Activated CD8-positive, alpha-beta memory T cell treated with anti-CD3 and anti-CD28 coated beads, Interleukin-2, amount 50 U/mL, for 1 hour (primary cell): ENCODE results near the gene GLI1.
"Not testable (repeated sequence)": the region's sequence is repeated elsewhere in the genome, so short reads cannot be mapped to it uniquely, and the experiment has no call there.

Source experiments
- DNase-seq: peaks from one replicate; pipeline ENCODE4 v3.0.0-alpha.2; 2020; ENCODE audit errors: extremely low read depth

Gene GLI1

DNA sequence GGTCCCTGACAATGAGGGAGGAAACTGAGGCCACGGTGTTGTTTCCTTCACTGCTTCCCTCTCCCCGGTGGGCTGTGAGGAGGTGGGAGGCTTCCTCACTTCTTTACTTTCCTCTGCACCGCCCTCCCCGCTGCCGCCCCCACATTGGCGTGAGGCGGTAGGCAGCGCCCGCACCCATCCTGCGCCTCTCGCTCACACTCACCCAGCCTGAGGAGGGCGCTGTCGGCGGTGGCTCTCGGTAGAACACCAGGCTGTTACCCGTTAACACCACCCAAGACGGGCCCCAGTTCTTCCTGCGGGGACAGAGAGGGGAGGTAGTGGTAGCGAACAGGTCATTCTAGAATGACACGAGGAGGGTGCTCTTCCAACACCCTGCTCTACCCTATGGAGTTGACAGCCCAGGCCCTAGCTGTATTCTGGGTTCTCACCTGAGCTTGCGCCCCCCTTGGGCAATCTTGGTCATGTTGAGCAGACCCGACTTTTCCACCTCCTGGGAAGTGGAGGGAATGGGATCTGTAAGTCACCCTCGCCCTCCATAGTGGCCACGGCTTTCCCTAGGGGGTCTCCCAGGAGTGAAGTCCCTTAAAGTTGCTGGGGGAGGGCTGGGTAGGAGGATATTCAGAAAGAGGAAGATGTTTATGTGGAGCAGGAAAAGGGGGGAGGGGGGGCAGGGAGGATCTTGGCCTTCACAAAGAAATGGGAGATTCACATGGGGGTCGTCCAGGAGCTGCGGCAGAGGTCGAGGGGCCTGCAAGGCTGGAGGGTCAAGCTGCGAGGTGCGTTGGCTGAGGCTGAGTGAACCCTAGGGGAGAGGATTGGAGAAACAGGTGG, 16.8 kb downstream of the GLI1 start:
- DNase-seq = no peak

DNA sequence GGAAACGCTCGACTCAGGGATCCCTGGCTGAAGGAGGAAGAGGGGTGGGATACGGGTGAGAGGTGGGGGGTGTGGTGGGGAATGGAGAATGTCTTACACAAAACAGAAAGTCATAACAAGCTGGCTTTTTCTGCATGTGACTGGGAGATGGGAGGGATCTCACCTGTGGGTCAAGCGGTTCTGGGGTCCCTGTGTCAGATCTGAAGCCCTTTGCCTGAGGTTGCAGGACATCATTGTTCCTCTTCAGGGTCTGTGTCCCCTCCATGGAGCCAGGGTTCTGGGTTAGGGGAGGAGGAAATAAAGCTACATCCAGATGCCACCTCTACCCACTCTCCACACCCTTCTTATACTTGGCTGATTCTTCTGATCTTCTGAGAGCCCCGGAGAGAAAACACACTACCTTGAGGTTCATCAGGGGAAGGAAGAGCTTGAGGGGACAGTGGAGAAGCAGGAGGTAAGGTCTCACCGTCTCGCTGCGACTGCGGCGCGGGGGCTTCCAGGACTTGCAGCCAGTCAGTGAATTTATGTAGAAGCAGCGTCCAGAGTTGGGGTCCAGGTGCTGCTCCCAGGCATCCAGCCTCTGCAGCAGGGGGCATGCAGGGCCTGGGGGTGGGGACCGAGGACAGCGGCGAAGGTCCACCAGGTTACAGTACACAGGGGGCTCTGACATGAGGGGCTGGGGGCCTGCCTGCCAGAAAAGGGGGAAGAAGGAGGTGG, 17.6 kb downstream of the GLI1 start:
- no peak for DNase-seq

DNA sequence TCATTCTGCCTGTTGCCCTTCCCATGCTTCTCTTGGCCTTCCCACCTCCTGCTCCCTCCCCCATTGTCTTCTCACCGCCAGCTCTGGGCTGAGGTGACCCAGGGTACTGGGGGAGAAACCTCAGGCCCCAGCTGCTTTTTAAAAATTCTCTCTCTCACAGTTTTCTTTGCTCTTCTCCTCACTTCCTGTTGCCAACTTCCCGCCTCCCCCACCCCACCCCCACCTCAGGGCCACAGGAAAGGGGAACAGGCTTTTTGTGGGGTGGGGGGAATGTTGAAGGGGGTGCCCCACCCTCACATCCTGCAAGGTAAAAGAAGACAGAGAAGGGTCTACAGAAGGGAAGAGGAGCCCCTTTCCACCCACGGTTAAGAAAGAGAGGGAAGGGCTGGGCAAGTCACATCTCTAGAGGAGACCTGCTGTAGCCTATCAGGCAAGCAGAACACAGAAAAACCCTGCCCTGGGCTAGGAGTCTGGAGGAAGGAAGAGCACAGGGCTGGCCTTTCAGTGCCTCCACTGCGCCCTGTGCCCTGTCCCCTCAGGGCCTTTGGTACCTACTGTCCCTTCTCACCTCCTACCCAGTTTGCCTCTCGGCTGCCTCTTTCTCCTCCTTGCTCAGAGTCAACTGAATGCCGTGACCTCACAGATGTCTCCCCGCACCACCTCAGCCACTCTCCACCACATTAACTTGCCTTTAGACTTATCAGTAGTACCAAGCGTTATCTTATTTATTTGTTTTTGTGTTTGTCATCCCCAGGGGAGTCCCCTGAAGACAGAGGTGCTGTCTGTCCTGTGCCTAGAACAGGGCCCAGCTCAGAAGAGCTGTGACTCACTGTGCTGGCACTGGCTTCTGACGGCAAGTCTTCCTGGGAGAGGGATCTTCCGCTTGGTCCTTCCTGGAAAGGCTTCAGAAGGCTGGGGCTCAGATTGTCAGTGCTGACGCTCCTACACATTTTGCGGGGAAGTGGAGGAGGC, 18.4 kb downstream of the GLI1 start:
- DNase-seq = no peak

DNA sequence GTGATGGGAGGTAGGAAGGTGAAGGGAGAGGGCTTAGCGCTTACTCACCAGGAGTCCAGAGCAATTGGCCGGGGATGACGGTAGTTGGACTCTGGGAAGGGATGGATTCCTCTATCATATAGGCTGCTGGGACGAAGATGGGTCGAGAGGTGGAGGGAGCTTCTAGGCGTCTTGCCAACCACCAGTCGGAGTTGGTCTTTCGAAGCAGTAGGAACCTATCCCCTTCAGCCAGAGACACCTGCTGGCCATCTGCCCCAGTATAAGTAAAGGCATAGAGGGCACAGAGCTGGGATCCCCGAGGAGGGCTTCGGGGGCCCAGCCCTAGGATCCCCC, 19.4 kb downstream of the GLI1 start:
- no peak for DNase-seq

DNA sequence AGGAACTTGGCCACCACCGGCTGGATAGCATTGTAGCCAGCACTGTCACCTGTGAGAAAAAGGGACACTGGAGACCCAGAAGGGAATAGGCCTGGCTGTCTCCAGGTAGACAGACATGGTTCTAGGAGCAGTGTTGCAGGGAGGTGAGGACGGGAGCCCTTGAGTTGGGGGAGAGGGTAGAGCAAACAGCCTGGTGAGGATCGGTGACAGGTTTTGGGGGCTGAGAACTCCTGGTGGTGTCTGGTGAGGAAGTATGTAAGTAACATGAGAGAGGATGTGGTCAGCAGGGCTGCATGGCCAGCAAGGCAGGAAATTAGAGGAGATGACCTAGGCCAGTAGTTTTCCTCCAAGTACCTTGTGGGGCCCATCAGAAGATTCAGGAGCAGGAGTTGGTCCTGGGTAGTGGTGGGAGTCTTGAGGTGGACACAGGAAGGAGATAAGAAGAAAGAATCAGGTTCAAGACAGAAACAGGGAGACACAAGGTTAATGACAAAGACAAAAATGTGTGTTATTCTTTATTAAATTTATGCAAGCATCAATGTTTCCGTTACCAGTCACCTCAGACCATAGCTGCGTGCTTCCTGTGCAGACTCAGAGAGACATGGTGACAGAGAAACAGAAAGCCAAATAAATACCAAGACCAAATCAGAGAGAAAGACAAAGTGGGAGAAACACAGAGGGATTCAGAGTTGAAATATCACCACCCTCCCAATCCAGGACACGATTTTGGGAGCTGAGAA, 20.0 kb downstream of the GLI1 start, which contains the start of gene ARHGAP9:
Gene ARHGAP9 (minus strand): TSS at position 491 of the 740 bp plus-strand sequence. CDS start 460 bp downstream, at position 31.
- no peak for DNase-seq

DNA sequence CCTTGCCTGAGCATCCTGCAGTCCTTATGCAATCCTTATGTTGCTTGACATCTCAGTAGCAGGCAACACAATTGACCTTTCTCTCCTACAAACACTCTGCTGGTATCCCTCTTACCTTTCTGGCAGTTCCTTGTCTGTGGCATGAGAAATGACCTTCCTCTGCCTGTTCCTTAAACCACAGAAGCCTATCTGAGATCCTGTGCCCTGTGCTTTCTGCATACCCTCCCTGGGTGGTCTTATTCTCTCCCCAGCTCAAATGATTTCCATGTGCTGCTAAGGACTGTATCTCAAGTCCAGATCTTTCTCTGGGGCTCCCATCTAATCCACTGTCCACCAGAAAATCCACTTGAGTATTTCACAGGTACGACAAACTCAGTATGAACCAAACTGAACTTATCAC, 22.1 kb downstream of the GLI1 start:
- DNase-seq = no peak

DNA sequence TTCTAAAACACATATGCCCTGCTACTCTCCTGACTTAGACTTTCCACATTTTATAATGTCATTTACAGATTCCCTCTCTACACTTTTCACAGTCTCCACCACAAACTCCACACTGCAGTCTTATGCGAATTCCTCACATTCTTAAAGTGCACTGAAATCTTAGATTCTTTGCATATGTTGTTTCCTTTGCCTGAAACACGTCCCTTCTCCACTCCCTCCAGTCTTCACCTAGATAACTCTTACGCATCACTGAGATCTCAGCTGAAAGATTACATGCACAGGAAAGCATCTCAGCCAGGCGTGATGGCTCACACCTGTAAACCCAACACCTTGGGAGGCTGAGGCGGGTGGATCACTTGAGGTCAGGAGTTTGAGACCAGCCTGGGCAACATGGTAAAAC, 23.9 kb downstream of the GLI1 start:
- DNase-seq = no peak

DNA sequence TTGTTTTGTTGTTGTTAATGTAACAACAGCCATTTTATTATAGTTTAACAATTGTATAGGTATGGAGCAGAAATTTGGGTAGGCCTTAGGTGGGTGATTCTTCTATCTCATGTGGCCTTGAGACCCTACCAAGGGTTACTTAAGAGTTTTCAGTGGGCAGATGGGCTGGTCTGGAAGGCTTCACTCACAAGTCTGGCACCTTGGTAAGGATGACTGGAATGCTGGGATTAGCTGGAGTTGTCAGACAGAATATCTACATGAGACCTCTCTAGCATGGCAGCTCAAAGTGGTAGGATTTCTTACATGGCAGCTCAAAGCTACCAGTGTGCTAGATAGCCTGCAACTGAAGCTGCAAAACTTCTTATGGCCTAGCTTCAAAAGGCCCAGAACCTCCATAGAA, 26.1 kb downstream of the GLI1 start:
- DNase-seq = no peak

DNA sequence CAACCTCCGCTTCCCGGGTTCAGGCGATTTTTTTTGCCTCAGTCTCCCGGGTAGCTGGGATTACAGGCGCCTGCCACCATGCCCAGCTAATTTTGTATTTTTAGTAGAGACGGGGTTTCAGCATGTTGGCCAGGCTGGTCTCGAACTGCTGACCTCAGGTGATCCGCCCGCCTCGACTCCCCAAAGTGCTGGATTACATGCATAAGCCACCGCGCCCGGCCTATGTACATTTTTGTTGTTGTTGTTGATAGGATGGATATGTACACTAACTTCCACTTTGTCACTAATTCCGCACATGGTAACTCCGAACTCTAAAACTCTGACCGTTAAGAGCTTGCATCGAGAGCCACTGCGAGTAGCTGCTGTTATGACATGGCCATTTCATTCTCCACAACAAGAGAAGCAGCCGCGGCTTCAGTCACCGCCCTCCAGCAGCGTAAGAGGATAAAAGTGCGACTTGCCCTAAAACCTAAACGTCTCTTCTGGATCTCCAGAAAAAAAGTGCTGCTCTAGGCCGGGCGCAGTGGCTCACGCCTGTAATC, 27.5 kb downstream of the GLI1 start:
- no peak for DNase-seq

DNA sequence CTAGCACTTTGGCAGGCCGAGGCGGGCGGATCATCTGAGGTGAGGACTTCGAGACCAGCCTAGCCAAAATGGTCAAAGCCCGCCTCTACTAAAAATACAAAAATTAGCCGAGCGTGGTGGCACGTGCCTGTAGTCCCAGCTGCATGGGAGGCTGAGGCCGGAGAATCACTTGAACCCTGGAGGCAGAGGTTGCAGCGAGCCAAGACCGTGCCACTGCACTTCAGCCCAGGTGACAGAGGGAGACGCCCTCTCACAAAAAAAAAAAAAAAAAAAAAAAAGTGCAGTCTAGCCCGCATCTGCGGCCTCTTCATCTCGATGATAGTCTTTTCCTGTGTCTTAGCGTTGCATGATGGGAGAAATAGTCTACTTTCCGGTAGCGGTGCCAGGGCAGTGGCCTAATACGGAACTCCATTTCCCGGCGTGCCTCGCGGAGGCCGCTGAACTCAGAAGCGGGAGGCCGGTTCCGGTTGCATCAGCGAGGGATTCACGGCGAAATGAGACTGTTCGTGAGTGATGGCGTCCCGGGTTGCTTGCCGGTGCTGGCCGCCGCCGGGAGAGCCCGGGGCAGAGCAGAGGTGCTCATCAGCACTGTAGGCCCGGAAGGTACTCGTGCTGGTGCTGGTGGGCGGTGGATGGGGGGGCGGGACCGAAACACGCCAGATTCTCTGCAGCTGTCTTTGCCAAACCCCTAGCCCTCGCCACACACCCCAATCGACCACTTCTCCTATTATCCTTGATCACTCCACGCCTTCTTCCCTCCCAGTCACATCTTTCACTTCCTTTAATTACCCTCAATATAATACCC, 28.2 kb downstream of the GLI1 start, which contains the start of gene MARS1:
Gene MARS1 (plus strand): TSS at position 472 of the 805 bp plus-strand sequence. CDS start 23 bp downstream, at position 495.
- DNase-seq = peak; percentile 85

DNA sequence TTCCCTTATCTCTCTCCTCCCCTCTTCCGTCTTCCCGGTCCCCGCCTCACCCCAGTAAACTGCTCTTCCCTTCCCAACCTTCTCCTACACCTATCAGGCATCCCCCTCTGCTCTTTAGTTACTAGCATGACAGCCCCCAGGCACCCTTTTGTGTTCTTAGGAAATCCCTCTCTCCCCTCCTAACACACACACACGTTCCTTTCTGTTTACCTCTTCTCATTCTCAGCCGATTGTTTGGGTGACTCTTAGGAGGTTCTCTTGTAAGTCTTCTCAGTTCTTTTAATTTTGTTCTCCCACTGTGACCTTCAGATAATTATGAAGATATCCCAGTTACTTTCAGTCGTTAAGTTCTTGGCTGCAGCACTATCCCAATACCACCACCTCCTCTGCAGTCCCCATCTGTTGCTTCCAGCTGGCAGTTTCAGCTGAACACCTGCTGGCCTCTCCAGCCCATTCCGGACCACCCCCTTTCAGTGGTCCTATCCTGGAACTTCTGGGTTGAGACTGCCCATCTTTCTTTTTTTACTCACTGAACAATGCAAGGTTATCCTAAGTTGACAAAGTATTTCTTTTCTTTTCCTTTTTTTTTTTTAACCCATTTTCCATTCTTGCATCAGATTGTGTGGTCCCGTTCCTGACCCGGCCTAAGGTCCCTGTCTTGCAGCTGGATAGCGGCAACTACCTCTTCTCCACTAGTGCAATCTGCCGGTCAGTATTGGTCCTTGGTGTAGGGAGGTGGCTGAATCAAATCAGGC, 29.0 kb downstream of the GLI1 start:
- no peak for DNase-seq

DNA sequence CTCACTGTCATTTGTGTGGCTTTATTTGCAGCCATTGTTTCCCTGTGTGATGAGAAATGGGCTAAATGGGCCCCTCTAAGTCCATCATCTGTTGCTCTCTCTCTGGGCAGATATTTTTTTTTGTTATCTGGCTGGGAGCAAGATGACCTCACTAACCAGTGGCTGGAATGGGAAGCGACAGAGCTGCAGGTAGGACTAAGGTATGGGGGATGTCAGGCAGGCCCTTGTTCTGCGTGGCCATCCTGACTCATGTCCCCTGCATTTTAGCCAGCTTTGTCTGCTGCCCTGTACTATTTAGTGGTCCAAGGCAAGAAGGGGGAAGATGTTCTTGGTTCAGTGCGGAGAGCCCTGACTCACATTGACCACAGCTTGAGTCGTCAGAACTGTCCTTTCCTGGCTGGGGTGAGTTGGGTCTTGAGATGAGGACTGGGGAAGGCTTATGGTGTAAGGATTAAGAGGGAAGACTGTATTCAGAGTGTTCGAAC, 29.6 kb downstream of the GLI1 start:
- no peak for DNase-seq

DNA sequence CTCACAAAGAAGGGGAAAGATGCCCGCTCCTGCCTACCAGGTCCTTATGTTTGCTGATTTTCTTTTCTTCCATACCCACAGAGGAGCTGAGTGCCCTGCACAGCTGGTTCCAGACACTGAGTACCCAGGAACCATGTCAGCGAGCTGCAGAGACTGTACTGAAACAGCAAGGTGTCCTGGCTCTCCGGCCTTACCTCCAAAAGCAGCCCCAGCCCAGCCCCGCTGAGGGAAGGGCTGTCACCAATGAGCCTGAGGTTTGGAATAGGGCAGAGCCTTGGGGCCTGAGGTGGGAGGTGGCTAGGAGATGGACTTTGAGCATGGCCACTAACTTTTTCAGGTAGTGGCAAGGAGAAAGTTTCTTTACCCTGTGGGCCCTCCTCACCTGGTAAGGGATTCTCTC, 30.5 kb downstream of the GLI1 start:
- DNase-seq = no peak

DNA sequence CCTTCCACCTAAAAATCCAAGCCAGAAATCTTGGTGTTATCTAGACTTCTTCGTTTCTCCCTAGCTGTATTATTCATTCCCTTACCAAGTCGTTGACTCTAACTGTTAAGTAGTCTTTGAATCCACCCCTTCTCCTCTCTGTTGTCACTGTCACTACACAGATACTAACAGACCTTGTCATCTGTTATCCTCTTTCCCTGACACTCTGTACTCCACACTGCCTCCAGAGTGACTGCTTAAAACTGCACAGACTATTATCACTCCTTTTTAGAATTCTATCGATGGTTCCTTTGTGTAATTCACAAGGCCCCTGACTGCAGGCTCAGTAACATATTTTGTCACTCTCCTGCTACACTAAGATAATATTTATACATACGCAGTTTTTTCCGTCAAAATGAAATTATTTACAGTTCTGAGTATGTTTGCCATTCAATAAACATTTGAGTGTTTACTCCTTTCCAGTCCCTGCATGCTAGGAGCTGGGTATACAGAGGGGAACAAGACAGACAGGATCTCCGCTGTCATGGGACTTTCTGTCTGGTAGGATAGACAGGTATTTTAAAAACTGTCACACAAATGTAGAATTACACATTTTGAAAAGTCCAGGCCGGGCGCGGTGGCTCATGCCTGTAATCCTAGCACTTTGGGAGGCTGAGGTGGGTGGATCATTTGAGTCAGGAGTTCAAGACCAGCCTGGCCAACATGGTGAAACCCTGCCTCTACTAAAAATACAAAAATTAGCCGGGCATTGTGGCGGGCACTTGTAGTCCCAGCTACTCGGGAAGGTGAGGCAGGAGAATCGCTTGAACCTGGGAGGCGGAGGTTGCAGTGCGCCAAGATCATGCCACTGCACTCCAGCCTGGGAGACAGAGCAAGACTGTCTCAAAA, 32.1 kb downstream of the GLI1 start:
- no peak for DNase-seq

DNA sequence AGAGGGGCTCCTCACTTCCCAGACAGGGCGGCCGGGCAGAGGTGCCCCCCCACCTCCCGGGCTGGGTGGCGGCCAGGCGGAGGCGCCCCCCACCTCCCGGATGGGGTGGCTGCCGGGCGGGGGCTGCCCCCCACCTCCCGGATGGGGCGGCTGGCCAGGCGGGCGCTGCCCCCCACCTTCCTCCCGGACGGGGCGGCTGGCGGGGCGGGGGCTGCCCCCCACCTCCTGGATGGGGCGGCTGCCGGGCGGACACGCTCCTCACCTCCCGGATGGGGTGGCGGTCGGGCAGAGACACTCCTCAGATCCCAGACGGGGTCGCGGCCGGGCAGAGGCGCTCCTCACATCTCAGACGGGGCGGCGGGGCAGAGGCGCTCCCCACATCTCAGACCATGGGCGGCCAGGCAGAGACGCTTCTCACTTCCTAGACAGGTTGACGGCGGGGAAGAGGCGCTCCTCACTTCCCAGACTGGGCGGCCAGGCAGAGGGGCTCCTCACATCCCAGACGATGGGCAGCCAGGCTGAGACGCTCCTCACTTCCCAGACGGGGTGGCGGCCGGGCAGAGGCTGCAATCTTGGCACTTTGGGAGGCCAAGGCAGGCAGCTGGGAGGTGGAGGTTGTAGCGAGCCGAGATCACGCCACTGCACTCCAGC, 35.6 kb downstream of the GLI1 start:
- DNase-seq = not testable (repeated sequence)

DNA sequence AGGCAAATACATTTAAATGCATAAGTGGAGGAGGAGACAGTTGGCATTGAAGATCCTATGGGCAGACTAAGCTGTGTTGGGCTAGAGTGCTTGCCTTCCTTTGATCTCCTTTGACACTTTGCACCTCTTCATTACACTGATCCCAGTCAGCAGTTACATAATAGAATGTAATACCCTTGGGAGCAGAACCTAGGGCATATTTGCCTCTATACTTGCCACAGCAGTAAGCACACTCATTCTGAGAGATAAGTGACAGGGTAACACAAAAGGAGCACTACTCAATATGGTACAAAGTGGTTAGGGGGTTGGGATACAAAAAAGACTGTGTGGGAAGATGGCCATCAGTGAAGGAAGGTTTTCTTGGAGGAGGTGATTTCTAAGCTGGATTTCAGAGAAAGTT, 37.2 kb downstream of the GLI1 start:
- no peak for DNase-seq

DNA sequence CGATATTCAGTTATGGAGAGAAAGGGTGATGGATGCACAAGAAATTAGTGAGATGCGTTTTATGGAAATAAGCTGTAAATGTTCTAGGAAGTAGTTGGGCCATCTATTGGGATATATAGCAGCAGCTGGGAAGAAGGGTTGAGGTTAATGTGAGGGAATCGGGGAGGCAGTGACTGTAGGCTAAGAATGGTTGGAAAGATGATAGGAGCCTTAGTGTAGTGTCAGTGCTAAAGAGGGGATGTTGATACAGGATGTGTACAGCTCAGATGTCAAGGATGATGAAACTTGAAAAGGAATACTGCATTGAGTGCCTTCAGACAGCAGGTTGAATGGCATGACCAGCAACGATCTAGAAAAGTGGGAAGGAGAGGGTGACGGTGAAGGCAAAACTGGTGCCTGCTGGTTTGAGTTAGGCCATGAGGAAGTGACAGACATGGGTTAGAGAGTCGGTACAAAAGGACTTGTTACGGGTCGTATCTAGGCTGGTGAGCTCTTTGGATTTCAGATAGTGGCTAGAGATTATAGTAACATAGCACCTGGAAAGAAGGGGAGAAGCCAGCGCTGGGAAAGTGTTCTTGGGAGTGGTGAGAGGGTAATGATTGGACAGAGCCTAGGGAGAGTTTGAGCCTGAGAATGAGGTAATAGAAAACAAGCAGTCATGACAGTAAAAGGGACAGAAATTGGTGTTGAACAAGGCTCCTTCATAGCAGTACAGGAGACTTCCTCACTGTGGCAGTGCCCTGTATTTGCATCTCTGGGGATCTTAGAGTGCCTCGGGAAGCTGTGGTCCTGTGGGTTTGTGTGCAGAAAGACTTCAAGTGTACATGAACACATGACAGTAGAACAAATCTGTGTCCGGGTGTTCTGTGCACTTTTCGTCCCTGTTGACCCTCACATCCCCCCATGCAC, 37.9 kb downstream of the GLI1 start:
- no peak for DNase-seq
